ENCODE results near the gene GLO1. TPM values are rescaled to one million over a fixed set of nuclear protein-coding genes. Genes with fewer than 3 reads are reported as not detected.

The GLO1 gene
- total and polyA plus RNA-seq, 7 experiments from 2014 or later: 16.0 to 103 (median 24.3) TPM

Other genes starting within 250 kb of the GLO1 start
- gene BTBD9, start 63.2 kb downstream of the GLO1 start, total RNA-seq: 10 to 100 TPM; 20.6 to 58.8 (median 43.6) TPM
- gene BTBD9, start 63.2 kb downstream of the GLO1 start, polyA plus RNA-seq: 10 to 100 TPM; 12.7 to 18.3 TPM
- gene DNAH8, start 12.2 kb upstream of the GLO1 start, total RNA-seq: under 1 TPM; 0.02 to 0.15 (median 0.05) TPM
- not detected for gene DNAH8, start 12.2 kb upstream of the GLO1 start, polyA plus RNA-seq

Measured in naive thymus-derived CD4-positive, alpha-beta T cell (primary cell).